ENCODE measurements around the gene SCRG1. TPM values are rescaled to one million over a fixed set of nuclear protein-coding genes. Genes with fewer than 3 reads are reported as not detected.

SCRG1 gene
- total RNA-seq, 4 donors from 2014 or later: 0.16 to 0.47 (median 0.29) TPM

DNA sequence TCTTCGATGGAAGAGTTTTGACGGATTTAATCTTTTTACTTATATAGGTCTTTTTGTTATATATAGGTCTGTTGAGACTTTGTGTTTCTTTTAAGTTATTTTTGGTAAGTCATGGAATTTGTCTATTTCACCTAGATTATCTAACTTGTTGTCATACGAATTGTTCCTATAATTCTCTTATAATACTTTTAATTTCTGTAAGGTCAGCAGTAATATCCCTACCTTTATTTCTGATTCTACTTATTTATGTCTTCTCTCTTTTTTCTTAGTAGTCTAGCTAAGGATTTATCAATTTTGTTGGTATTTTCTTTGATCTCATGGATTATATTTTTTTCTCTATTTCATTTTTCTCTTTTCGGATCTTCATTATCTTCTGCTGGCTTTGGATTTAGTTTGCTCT is 16.6 kb downstream of the SCRG1 start:
- Histone ChIP-seq H3K36me3 (no peaks in the 10 kb centered on the region), H3K4me3 (no peak overlapping the region), H3K27ac (no peak overlapping the region), H3K27me3 (no peaks in the 10 kb centered on the region), H3K4me1 (no peaks in the 10 kb centered on the region), H3K9me3 (no peaks in the 10 kb centered on the region)
- 97% methylated on average over 4 of the region's 4 CpGs for WGBS
- TF ChIP-seq, protein P1, sequence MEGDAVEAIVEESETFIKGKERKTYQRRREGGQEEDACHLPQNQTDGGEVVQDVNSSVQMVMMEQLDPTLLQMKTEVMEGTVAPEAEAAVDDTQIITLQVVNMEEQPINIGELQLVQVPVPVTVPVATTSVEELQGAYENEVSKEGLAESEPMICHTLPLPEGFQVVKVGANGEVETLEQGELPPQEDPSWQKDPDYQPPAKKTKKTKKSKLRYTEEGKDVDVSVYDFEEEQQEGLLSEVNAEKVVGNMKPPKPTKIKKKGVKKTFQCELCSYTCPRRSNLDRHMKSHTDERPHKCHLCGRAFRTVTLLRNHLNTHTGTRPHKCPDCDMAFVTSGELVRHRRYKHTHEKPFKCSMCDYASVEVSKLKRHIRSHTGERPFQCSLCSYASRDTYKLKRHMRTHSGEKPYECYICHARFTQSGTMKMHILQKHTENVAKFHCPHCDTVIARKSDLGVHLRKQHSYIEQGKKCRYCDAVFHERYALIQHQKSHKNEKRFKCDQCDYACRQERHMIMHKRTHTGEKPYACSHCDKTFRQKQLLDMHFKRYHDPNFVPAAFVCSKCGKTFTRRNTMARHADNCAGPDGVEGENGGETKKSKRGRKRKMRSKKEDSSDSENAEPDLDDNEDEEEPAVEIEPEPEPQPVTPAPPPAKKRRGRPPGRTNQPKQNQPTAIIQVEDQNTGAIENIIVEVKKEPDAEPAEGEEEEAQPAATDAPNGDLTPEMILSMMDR (IDR thresholded peaks at IDR 0.05): no peak
- TF ChIP-seq POLR2A (IDR thresholded peaks at IDR 0.05): no peak
- TF ChIP-seq POLR2AphosphoS5 (IDR thresholded peaks at IDR 0.05): no peak
- TF ChIP-seq EP300 (IDR thresholded peaks at IDR 0.05): no peak
- no peak for DNase-seq (ENCODE audit: low spot score in 2 of 2)

DNA sequence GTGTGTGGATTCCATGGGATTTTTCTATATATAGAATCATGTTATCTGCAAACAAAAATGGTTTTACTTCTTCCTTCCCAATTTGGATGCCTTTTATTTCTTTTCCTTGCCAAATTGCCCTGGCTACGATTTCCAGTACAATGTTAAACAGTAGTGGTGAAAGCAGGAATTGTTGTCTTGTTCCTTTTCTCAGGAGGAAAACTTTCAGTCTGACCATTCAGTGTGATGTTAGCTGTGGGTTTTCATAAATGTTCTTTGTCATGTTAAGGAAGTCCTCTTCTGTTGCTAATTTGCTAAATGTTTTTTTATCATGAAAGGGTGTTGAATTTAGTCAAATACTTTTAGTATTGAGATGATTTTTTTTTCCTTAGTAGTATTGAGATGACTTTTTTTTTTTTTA is 17.3 kb downstream of the SCRG1 start:
- peaks cover 1% of the 10 kb centered on the region for H3K36me3 ChIP-seq
- H3K4me3 ChIP-seq: no peak overlapping the region
- DNase-seq (ENCODE audit: low spot score in 2 of 2): no peak
- H3K27ac ChIP-seq: no peak overlapping the region
- no peaks in the 10 kb centered on the region for H3K4me1 ChIP-seq
- H3K9me3 ChIP-seq: no peaks in the 10 kb centered on the region
- TF ChIP-seq, protein P1 (IDR thresholded peaks at IDR 0.05): no peak
- TF ChIP-seq POLR2A (IDR thresholded peaks at IDR 0.05): no peak
- no peak for TF ChIP-seq EP300 (IDR thresholded peaks at IDR 0.05)
- TF ChIP-seq POLR2AphosphoS5 (IDR thresholded peaks at IDR 0.05): no peak
- no peaks in the 10 kb centered on the region for H3K27me3 ChIP-seq
- WGBS: 23% methylated on average over 1 of the region's 1 CpG

DNA sequence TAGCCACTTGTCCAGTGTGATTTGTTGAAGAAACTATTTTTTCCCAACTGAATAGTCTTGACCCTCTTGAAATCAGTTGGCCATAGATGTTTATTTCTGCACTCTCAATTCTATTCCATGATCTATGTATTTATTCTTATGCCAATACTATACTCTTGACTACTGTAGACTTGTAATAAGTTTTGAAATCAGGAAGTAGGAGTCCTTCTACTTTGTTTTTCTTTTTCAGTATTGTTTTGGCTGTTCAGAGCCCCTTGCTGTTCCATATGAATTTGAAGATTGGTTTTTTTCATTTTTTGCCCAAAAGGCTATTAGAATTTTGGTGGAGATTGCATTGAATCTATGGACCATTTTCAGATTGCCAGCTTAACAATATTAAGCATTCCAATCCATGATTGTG is 17.9 kb downstream of the SCRG1 start:
- Histone ChIP-seq H3K27ac (no peak overlapping the region), H3K4me1 (no peaks in the 10 kb centered on the region), H3K9me3 (no peaks in the 10 kb centered on the region), H3K4me3 (no peak overlapping the region), H3K36me3 (peaks cover 3% of the 10 kb centered on the region), H3K27me3 (no peaks in the 10 kb centered on the region)
- TF ChIP-seq EP300 (IDR thresholded peaks at IDR 0.05): no peak
- TF ChIP-seq POLR2AphosphoS5 (IDR thresholded peaks at IDR 0.05): no peak
- no peak for TF ChIP-seq POLR2A (IDR thresholded peaks at IDR 0.05)
- TF ChIP-seq, protein P1 (IDR thresholded peaks at IDR 0.05): no peak
- no peak for DNase-seq (ENCODE audit: low spot score in 2 of 2)

DNA sequence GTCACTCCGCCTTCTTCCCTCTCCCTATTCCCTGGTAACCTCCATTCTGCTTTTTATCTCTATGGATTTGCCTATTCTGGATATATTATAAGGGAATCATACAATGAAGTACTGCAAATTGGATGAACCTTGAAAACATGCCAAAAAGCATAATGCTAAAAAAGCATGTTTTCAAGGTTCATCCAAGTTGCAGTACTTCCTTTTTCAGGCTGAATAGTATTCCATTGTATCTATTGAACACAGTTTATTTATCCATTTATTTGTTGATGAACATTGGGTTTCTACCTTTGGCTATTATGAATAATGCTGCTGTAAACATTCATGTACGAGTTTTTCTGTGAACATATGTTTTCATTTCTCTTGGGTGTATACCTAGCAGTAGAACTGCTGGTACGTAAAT is 19.0 kb downstream of the SCRG1 start:
- H3K36me3 ChIP-seq: peaks cover 3% of the 10 kb centered on the region
- no peak overlapping the region for H3K27ac ChIP-seq
- DNase-seq (ENCODE audit: low spot score in 2 of 2): no peak
- no peak overlapping the region for H3K4me3 ChIP-seq
- H3K27me3 ChIP-seq: no peaks in the 10 kb centered on the region
- H3K4me1 ChIP-seq: no peaks in the 10 kb centered on the region
- no peak for TF ChIP-seq POLR2AphosphoS5 (IDR thresholded peaks at IDR 0.05)
- no peak for TF ChIP-seq POLR2A (IDR thresholded peaks at IDR 0.05)
- no peak for TF ChIP-seq EP300 (IDR thresholded peaks at IDR 0.05)
- TF ChIP-seq, protein P1 (IDR thresholded peaks at IDR 0.05): no peak
- WGBS: 95% methylated on average over 3 of the region's 3 CpGs
- H3K9me3 ChIP-seq: no peaks in the 10 kb centered on the region

DNA sequence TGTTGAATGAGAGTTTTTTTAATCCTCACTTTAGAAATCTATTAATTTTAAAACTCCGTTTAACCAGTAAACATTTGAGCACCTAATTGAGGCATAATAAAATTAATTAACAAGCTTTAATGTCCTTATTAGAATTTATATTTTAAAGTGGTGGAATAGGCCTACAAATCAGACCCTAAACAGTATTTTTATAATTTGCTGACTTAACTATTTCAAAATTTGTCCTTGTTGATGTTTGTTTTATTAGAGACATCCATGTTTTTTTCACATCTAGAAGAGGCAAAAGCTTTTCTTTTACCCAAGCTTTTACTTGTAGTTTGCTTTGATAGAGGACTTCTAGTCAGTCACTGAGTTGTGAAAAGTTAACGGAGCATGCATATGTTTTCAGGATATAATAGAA is 24.3 kb downstream of the SCRG1 start:
- TF ChIP-seq EP300 (IDR thresholded peaks at IDR 0.05) (no peak), POLR2A (IDR thresholded peaks at IDR 0.05) (no peak), POLR2AphosphoS5 (IDR thresholded peaks at IDR 0.05) (no peak)
- TF ChIP-seq, protein P1 (IDR thresholded peaks at IDR 0.05): no peak
- WGBS: 98% methylated on average over 2 of the region's 2 CpGs

More for the DNA sequence above, 24.3 kb downstream of the SCRG1 start:
- no peak overlapping the region for H3K27ac ChIP-seq
- H3K4me3 ChIP-seq: no peak overlapping the region
- no peaks in the 10 kb centered on the region for H3K27me3 ChIP-seq
- DNase-seq (ENCODE audit: low spot score in 2 of 2): no peak
- H3K9me3 ChIP-seq: no peaks in the 10 kb centered on the region
- peaks cover 3% of the 10 kb centered on the region for H3K36me3 ChIP-seq
- peaks cover 16% of the 10 kb centered on the region for H3K4me1 ChIP-seq
